WTC11 (cell line): ENCODE measurements around the gene SERGEF. TPM values are rescaled to one million over a fixed set of nuclear protein-coding genes. Genes with fewer than 3 reads are reported as not detected.

ENCODE experiments used
- ATAC-seq: fragments of 200-7000 bp; cut with Tn5 transposase; 2 replicates; pipeline ENCODE4 v1.10.0; 2021; ENCODE audit warnings: mild to moderate bottlenecking, moderate library complexity
- CTCF ChIA-PET: fragments of 300-600 bp; sonication (Branson Sonifier 250); formaldehyde crosslinking; loops from one replicate; lab custom pipeline; 2021; ENCODE audit warnings: antibody characterized with exemption; lab: Charles Lee
- POLR2A ChIA-PET: fragments of 350-600 bp; sonication (Branson Sonifier 250); formaldehyde crosslinking; loops from one replicate; lab custom pipeline; 2021; ENCODE audit warnings: antibody characterized with exemption; lab: Charles Lee
- DNase-seq: peaks from one replicate; pipeline ENCODE4 v3.0.0; 2021; ENCODE audit warnings: low spot score
- H3K27ac Mint-ChIP-seq: 2 replicates; pipeline ENCODE4 v1.8.0; 2021; ENCODE audit warnings: mixed read lengths
- H3K27me3 Mint-ChIP-seq: 2 replicates; pipeline ENCODE4 v1.8.0; 2021; ENCODE audit warnings: low read depth, mild to moderate bottlenecking, moderate library complexity, mixed read lengths
- H3K36me3 Mint-ChIP-seq: 2 replicates; pipeline ENCODE4 v1.8.0; 2021; ENCODE audit warnings: mixed read lengths
- H3K4me1 Mint-ChIP-seq: 2 replicates; pipeline ENCODE4 v1.8.0; 2022; ENCODE audit warnings: mixed read lengths
- H3K4me3 Mint-ChIP-seq: 2 replicates; pipeline ENCODE4 v1.8.0; 2021; ENCODE audit warnings: mild to moderate bottlenecking, moderate library complexity, mixed read lengths
- H3K9me3 Mint-ChIP-seq: 2 replicates; pipeline ENCODE4 v1.8.0; 2021; ENCODE audit warnings: mixed read lengths
- EMX1 ChIP-seq: fragments of 250-450 bp; sonication (Bioruptor Pico); IDR thresholded peaks from 2 replicates; pipeline ENCODE4 v1.8.0; 2021; ENCODE audit warnings: mild to moderate bottlenecking
- FOXK1 ChIP-seq: sonication (generic); formaldehyde crosslinking; IDR thresholded peaks from 2 replicates; pipeline ENCODE4 v1.8.0; 2022; ENCODE audit warnings: mild to moderate bottlenecking, moderate library complexity, missing genetic modification reagents
- GTF2I ChIP-seq: fragments of 250-450 bp; sonication (Bioruptor Pico); conservative IDR thresholded peaks from 2 replicates; pipeline ENCODE4 v1.4.0; 2021; ENCODE audit warnings: mild to moderate bottlenecking
- IRF2 ChIP-seq: sonication (generic); formaldehyde crosslinking; IDR thresholded peaks from 2 replicates; pipeline ENCODE4 v1.8.0; 2022; ENCODE audit warnings: low read depth, missing genetic modification reagents, borderline replicate concordance
- NR1H2 ChIP-seq: sonication (generic); formaldehyde crosslinking; IDR thresholded peaks from 2 replicates; pipeline ENCODE4 v1.9.0; 2021; ENCODE audit warnings: mild to moderate bottlenecking, moderate library complexity, missing genetic modification reagents
- RORB ChIP-seq: fragments of 250-450 bp; sonication (Bioruptor Pico); IDR thresholded peaks from 2 replicates; pipeline ENCODE4 v1.9.0; 2021; ENCODE audit warnings: mild to moderate bottlenecking
- SMAD4 ChIP-seq: sonication (generic); formaldehyde crosslinking; IDR thresholded peaks from 2 replicates; pipeline ENCODE4 v1.8.0; 2022; ENCODE audit warnings: mild to moderate bottlenecking, missing genetic modification reagents
- ZNF396 ChIP-seq: fragments of 250-450 bp; sonication (Bioruptor Pico); IDR thresholded peaks from 2 replicates; pipeline ENCODE4 v1.8.0; 2021; ENCODE audit warnings: mild to moderate bottlenecking, moderate library complexity, borderline replicate concordance
- total RNA-seq: library from RNA; stranded (reverse); gene quantifications from 3 replicates; pipeline ENCODE4 v1.2.3, GENCODE V29; 2021
- TF ChIP-seq, protein P1 (sequence below): sonication (generic); formaldehyde crosslinking; IDR thresholded peaks from 2 replicates; pipeline ENCODE4 v1.8.0; 2022; ENCODE audit warnings: mild to moderate bottlenecking, missing genetic modification reagents
- TF ChIP-seq, protein P2 (sequence below): sonication (generic); formaldehyde crosslinking; IDR thresholded peaks from 2 replicates; pipeline ENCODE4 v1.8.0; 2022; ENCODE audit warnings: missing genetic modification reagents
- TF ChIP-seq, protein P3 (sequence below): fragments of 200-600 bp; IDR thresholded peaks from 2 replicates; pipeline ENCODE4 v1.8.0; 2022; ENCODE audit warnings: antibody characterized with exemption
- TF ChIP-seq, protein P4 (sequence below): sonication (generic); formaldehyde crosslinking; IDR thresholded peaks from 2 replicates; pipeline ENCODE4 v1.8.1; 2023; ENCODE audit warnings: mild to moderate bottlenecking, missing genetic modification reagents
- TF ChIP-seq, protein P5 (sequence below): sonication (generic); formaldehyde crosslinking; IDR thresholded peaks from 2 replicates; pipeline ENCODE4 v1.8.1; 2023; ENCODE audit warnings: mild to moderate bottlenecking, missing genetic modification reagents
- TF ChIP-seq, protein P6 (sequence below): sonication (generic); formaldehyde crosslinking; IDR thresholded peaks from 2 replicates; pipeline ENCODE4 v1.8.1; 2022; ENCODE audit warnings: mild to moderate bottlenecking, moderate library complexity, missing genetic modification reagents
- TF ChIP-seq, protein P7 (sequence below): sonication (generic); formaldehyde crosslinking; IDR thresholded peaks from 2 replicates; pipeline ENCODE4 v1.8.1; 2022; ENCODE audit warnings: low read depth, missing genetic modification reagents, borderline replicate concordance
- TF ChIP-seq, protein P8 (sequence below): sonication (generic); formaldehyde crosslinking; IDR thresholded peaks from 2 replicates; pipeline ENCODE4 v1.8.1; 2022; ENCODE audit warnings: mild to moderate bottlenecking, missing genetic modification reagents, moderate library complexity, borderline replicate concordance
- TF ChIP-seq, protein P9 (sequence below): fragments of 250-450 bp; sonication (Bioruptor Pico); IDR thresholded peaks from 2 replicates; pipeline ENCODE4 v1.9.0; 2021; ENCODE audit warnings: mild to moderate bottlenecking, borderline replicate concordance

Gene SERGEF
- total RNA-seq, 1 experiment from 2014 or later = 35.5 TPM

DNA sequence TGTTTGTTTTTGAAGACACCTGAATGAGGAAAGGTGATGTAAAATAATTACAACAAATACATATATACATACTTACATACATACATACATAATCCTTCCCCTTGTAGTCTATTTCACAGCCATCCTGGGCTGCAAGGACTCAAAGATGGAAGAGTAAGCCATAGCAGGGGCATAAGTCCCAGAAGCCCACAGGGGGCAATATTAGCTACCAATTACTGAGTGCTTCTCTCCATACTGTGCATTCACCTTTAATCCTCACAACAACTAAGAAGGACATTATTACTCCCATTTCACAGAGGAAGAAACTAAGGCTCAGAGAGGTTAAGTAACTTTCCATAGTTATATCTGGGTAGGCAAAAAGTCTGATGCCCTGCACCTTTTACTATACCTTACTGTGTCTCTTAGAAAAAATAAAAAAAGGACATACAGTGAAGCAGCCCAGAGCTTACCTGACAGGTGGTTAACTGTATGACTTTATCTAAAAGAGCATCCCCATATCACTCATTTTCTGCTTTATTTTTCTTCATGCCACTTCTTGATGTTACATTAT lies 2.7 kb downstream of the SERGEF start:
- Mint-ChIP-seq H3K4me3 (no peak overlapping the region), H3K27me3 (peaks cover 20% of the 10 kb centered on the region), H3K9me3 (no peaks in the 10 kb centered on the region), H3K36me3 (peaks cover 6% of the 10 kb centered on the region; the same call in 1 of the 2 replicates), H3K4me1 (peaks cover 26% of the 10 kb centered on the region), H3K27ac (no peak overlapping the region)
- CTCF ChIA-PET = interaction anchor here (0.8 kb wide), 1 partner anchor 96 kb away, joined by 3 read pairs; the partner anchor contains the start of gene SAAL1
- no peak for DNase-seq
- no peak for ATAC-seq
- POLR2A ChIA-PET = no interaction called here
- TF ChIP-seq EMX1 (CRISPR knock-in tag) (no peak), RORB (CRISPR knock-in tag) (no peak), GTF2I (CRISPR knock-in tag) (no peak), ZNF396 (CRISPR knock-in tag) (no peak), IRF2 (no peak), FOXK1 (CRISPR knock-in tag) (no peak), NR1H2 (no peak), SMAD4 (CRISPR knock-in tag) (no peak)
- TF ChIP-seq, protein P1, sequence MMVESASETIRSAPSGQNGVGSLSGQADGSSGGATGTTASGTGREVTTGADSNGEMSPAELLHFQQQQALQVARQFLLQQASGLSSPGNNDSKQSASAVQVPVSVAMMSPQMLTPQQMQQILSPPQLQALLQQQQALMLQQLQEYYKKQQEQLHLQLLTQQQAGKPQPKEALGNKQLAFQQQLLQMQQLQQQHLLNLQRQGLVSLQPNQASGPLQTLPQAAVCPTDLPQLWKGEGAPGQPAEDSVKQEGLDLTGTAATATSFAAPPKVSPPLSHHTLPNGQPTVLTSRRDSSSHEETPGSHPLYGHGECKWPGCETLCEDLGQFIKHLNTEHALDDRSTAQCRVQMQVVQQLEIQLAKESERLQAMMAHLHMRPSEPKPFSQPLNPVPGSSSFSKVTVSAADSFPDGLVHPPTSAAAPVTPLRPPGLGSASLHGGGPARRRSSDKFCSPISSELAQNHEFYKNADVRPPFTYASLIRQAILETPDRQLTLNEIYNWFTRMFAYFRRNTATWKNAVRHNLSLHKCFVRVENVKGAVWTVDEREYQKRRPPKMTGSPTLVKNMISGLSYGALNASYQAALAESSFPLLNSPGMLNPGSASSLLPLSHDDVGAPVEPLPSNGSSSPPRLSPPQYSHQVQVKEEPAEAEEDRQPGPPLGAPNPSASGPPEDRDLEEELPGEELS (CRISPR knock-in tag) = no peak
- TF ChIP-seq, protein P2, sequence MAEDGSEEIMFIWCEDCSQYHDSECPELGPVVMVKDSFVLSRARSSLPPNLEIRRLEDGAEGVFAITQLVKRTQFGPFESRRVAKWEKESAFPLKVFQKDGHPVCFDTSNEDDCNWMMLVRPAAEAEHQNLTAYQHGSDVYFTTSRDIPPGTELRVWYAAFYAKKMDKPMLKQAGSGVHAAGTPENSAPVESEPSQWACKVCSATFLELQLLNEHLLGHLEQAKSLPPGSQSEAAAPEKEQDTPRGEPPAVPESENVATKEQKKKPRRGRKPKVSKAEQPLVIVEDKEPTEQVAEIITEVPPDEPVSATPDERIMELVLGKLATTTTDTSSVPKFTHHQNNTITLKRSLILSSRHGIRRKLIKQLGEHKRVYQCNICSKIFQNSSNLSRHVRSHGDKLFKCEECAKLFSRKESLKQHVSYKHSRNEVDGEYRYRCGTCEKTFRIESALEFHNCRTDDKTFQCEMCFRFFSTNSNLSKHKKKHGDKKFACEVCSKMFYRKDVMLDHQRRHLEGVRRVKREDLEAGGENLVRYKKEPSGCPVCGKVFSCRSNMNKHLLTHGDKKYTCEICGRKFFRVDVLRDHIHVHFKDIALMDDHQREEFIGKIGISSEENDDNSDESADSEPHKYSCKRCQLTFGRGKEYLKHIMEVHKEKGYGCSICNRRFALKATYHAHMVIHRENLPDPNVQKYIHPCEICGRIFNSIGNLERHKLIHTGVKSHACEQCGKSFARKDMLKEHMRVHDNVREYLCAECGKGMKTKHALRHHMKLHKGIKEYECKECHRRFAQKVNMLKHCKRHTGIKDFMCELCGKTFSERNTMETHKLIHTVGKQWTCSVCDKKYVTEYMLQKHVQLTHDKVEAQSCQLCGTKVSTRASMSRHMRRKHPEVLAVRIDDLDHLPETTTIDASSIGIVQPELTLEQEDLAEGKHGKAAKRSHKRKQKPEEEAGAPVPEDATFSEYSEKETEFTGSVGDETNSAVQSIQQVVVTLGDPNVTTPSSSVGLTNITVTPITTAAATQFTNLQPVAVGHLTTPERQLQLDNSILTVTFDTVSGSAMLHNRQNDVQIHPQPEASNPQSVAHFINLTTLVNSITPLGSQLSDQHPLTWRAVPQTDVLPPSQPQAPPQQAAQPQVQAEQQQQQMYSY (CRISPR knock-in tag) = no peak
- TF ChIP-seq, protein P3, sequence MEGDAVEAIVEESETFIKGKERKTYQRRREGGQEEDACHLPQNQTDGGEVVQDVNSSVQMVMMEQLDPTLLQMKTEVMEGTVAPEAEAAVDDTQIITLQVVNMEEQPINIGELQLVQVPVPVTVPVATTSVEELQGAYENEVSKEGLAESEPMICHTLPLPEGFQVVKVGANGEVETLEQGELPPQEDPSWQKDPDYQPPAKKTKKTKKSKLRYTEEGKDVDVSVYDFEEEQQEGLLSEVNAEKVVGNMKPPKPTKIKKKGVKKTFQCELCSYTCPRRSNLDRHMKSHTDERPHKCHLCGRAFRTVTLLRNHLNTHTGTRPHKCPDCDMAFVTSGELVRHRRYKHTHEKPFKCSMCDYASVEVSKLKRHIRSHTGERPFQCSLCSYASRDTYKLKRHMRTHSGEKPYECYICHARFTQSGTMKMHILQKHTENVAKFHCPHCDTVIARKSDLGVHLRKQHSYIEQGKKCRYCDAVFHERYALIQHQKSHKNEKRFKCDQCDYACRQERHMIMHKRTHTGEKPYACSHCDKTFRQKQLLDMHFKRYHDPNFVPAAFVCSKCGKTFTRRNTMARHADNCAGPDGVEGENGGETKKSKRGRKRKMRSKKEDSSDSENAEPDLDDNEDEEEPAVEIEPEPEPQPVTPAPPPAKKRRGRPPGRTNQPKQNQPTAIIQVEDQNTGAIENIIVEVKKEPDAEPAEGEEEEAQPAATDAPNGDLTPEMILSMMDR = no peak
- TF ChIP-seq, protein P4, sequence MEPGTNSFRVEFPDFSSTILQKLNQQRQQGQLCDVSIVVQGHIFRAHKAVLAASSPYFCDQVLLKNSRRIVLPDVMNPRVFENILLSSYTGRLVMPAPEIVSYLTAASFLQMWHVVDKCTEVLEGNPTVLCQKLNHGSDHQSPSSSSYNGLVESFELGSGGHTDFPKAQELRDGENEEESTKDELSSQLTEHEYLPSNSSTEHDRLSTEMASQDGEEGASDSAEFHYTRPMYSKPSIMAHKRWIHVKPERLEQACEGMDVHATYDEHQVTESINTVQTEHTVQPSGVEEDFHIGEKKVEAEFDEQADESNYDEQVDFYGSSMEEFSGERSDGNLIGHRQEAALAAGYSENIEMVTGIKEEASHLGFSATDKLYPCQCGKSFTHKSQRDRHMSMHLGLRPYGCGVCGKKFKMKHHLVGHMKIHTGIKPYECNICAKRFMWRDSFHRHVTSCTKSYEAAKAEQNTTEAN = no peak
- TF ChIP-seq, protein P5, sequence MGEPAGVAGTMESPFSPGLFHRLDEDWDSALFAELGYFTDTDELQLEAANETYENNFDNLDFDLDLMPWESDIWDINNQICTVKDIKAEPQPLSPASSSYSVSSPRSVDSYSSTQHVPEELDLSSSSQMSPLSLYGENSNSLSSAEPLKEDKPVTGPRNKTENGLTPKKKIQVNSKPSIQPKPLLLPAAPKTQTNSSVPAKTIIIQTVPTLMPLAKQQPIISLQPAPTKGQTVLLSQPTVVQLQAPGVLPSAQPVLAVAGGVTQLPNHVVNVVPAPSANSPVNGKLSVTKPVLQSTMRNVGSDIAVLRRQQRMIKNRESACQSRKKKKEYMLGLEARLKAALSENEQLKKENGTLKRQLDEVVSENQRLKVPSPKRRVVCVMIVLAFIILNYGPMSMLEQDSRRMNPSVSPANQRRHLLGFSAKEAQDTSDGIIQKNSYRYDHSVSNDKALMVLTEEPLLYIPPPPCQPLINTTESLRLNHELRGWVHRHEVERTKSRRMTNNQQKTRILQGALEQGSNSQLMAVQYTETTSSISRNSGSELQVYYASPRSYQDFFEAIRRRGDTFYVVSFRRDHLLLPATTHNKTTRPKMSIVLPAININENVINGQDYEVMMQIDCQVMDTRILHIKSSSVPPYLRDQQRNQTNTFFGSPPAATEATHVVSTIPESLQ (CRISPR knock-in tag) = no peak
- TF ChIP-seq, protein P6, sequence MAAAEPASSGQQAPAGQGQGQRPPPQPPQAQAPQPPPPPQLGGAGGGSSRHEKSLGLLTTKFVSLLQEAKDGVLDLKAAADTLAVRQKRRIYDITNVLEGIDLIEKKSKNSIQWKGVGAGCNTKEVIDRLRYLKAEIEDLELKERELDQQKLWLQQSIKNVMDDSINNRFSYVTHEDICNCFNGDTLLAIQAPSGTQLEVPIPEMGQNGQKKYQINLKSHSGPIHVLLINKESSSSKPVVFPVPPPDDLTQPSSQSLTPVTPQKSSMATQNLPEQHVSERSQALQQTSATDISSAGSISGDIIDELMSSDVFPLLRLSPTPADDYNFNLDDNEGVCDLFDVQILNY = no peak
- TF ChIP-seq, protein P7, sequence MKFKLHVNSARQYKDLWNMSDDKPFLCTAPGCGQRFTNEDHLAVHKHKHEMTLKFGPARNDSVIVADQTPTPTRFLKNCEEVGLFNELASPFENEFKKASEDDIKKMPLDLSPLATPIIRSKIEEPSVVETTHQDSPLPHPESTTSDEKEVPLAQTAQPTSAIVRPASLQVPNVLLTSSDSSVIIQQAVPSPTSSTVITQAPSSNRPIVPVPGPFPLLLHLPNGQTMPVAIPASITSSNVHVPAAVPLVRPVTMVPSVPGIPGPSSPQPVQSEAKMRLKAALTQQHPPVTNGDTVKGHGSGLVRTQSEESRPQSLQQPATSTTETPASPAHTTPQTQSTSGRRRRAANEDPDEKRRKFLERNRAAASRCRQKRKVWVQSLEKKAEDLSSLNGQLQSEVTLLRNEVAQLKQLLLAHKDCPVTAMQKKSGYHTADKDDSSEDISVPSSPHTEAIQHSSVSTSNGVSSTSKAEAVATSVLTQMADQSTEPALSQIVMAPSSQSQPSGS (CRISPR knock-in tag) = no peak
- TF ChIP-seq, protein P8, sequence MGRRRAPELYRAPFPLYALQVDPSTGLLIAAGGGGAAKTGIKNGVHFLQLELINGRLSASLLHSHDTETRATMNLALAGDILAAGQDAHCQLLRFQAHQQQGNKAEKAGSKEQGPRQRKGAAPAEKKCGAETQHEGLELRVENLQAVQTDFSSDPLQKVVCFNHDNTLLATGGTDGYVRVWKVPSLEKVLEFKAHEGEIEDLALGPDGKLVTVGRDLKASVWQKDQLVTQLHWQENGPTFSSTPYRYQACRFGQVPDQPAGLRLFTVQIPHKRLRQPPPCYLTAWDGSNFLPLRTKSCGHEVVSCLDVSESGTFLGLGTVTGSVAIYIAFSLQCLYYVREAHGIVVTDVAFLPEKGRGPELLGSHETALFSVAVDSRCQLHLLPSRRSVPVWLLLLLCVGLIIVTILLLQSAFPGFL (CRISPR knock-in tag) = no peak
- TF ChIP-seq, protein P9, sequence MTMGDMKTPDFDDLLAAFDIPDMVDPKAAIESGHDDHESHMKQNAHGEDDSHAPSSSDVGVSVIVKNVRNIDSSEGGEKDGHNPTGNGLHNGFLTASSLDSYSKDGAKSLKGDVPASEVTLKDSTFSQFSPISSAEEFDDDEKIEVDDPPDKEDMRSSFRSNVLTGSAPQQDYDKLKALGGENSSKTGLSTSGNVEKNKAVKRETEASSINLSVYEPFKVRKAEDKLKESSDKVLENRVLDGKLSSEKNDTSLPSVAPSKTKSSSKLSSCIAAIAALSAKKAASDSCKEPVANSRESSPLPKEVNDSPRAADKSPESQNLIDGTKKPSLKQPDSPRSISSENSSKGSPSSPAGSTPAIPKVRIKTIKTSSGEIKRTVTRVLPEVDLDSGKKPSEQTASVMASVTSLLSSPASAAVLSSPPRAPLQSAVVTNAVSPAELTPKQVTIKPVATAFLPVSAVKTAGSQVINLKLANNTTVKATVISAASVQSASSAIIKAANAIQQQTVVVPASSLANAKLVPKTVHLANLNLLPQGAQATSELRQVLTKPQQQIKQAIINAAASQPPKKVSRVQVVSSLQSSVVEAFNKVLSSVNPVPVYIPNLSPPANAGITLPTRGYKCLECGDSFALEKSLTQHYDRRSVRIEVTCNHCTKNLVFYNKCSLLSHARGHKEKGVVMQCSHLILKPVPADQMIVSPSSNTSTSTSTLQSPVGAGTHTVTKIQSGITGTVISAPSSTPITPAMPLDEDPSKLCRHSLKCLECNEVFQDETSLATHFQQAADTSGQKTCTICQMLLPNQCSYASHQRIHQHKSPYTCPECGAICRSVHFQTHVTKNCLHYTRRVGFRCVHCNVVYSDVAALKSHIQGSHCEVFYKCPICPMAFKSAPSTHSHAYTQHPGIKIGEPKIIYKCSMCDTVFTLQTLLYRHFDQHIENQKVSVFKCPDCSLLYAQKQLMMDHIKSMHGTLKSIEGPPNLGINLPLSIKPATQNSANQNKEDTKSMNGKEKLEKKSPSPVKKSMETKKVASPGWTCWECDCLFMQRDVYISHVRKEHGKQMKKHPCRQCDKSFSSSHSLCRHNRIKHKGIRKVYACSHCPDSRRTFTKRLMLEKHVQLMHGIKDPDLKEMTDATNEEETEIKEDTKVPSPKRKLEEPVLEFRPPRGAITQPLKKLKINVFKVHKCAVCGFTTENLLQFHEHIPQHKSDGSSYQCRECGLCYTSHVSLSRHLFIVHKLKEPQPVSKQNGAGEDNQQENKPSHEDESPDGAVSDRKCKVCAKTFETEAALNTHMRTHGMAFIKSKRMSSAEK (CRISPR knock-in tag) = no peak
